ENCODE results near the gene THSD1. TPM values are rescaled to one million over a fixed set of nuclear protein-coding genes. Genes with fewer than 3 reads are reported as not detected.
A peak's percentile ranks its signal among the peaks of the same experiment; 100 is the strongest.

Gene THSD1
- total and polyA plus RNA-seq, 2 donors from 2014 or later: 2.2 to 6.4 TPM

- no peak for DNase-seq
- Histone ChIP-seq H3K9me3 (ENCODE audit: control insufficient read depth in 2 of 3, insufficient read depth in 1 of 3, low read length in 3 of 3) (no peaks in the 10 kb centered on the region), H3K4me3 (ENCODE audit: low read length in 3 of 3) (no peak overlapping the region), H3K9ac (ENCODE audit: low read length in 3 of 3) (no peak overlapping the region), H3K27ac (ENCODE audit: low read depth in 2 of 2, low read length in 2 of 2) (no peak overlapping the region), H3K27me3 (ENCODE audit: control insufficient read depth, insufficient read depth, low read length) (no peaks in the 10 kb centered on the region), H3K36me3 (ENCODE audit: control insufficient read depth in 2 of 3, insufficient read depth in 3 of 3, low read length in 3 of 3) (no peaks in the 10 kb centered on the region), H3K4me1 (ENCODE audit: control insufficient read depth in 2 of 3, insufficient read depth in 2 of 3, low read depth in 1 of 3, low read length in 3 of 3) (no peaks in the 10 kb centered on the region)
- FAIRE-seq: no peak
- intact Hi-C loops (cut with DNase I): no loop called here
- no peak for TF ChIP-seq CTCF (IDR thresholded peaks at IDR 0.05; ENCODE audit: borderline replicate concordance, extremely low read depth, insufficient read depth)
Measured at GRCh38 chr13:52348983-52349780, 56.8 kb downstream of the THSD1 start.

- no peak overlapping the region for H3K9ac ChIP-seq (ENCODE audit: low read length in 3 of 3)
- no peak overlapping the region for H3K27ac ChIP-seq (ENCODE audit: low read depth in 2 of 2, low read length in 2 of 2)
- H3K27me3 ChIP-seq (ENCODE audit: control insufficient read depth, insufficient read depth, low read length): no peaks in the 10 kb centered on the region
- DNase-seq (peak in 3 of 5 donors; percentile 47 to 72 (median 67)), FAIRE-seq (no peak)
- no peaks in the 10 kb centered on the region for H3K9me3 ChIP-seq (ENCODE audit: control insufficient read depth in 2 of 3, insufficient read depth in 1 of 3, low read length in 3 of 3)
- TF ChIP-seq CTCF (IDR thresholded peaks at IDR 0.05; ENCODE audit: borderline replicate concordance, extremely low read depth, insufficient read depth): no peak
- no peaks in the 10 kb centered on the region for H3K4me1 ChIP-seq (ENCODE audit: control insufficient read depth in 2 of 3, insufficient read depth in 2 of 3, low read depth in 1 of 3, low read length in 3 of 3)
- no peak overlapping the region for H3K4me3 ChIP-seq (ENCODE audit: low read length in 3 of 3)
- intact Hi-C loops (cut with DNase I): no loop called here
- no peaks in the 10 kb centered on the region for H3K36me3 ChIP-seq (ENCODE audit: control insufficient read depth in 2 of 3, insufficient read depth in 3 of 3, low read length in 3 of 3)
Measured at GRCh38 chr13:52348071-52348470, 57.9 kb downstream of the THSD1 start.

GRCh38 chr13:52345631-52346251 is 60.2 kb downstream of the THSD1 start:
- intact Hi-C loops (cut with DNase I): no loop called here
- Histone ChIP-seq H3K9ac (ENCODE audit: low read length in 3 of 3) (no peak overlapping the region), H3K4me1 (ENCODE audit: control insufficient read depth in 2 of 3, insufficient read depth in 2 of 3, low read depth in 1 of 3, low read length in 3 of 3) (no peaks in the 10 kb centered on the region), H3K9me3 (ENCODE audit: control insufficient read depth in 2 of 3, insufficient read depth in 1 of 3, low read length in 3 of 3) (no peaks in the 10 kb centered on the region), H3K36me3 (ENCODE audit: control insufficient read depth in 2 of 3, insufficient read depth in 3 of 3, low read length in 3 of 3) (no peaks in the 10 kb centered on the region), H3K27ac (ENCODE audit: low read depth in 2 of 2, low read length in 2 of 2) (no peak overlapping the region), H3K4me3 (ENCODE audit: low read length in 3 of 3) (no peak overlapping the region), H3K27me3 (ENCODE audit: control insufficient read depth, insufficient read depth, low read length) (no peaks in the 10 kb centered on the region)
- FAIRE-seq (no peak), DNase-seq (no peak)
- no peak for TF ChIP-seq CTCF (IDR thresholded peaks at IDR 0.05; ENCODE audit: borderline replicate concordance, extremely low read depth, insufficient read depth)

All from kidney (tissue), 14 donors.